ENCODE measurements around the gene FARS2. TPM values are rescaled to one million over a fixed set of nuclear protein-coding genes. Genes with fewer than 3 reads are reported as not detected.

The FARS2 gene
- total RNA-seq, 1 experiment from 2014 or later: 15.0 TPM

- CTCF ChIA-PET: interaction anchor here (1.0 to 2.2 kb wide), 2 partner anchors 16 to 258 kb away, joined by 4 to 16 read pairs; no protein-coding TSS in a partner anchor
- peaks cover 31% of the 10 kb centered on the region for H3K4me1 Mint-ChIP-seq
These were observed 467.7 kb downstream of the FARS2 start for GRCh38 chr6:5729080-5729434.

GRCh38 chr6:5729813-5730517 is 468.7 kb downstream of the FARS2 start:
- no peak overlapping the region for H3K4me3 Mint-ChIP-seq

More at GRCh38 chr6:5729080-5729434, 467.7 kb downstream of the FARS2 start:
- Mint-ChIP-seq H3K9me3 (no peaks in the 10 kb centered on the region), H3K27ac (peak overlapping the region; percentile 38; the same call in 1 of the 2 replicates), H3K27me3 (ENCODE audit: low read depth) (no peaks in the 10 kb centered on the region), H3K4me3 (no peak overlapping the region), H3K36me3 (no peaks in the 10 kb centered on the region)
- ATAC-seq (peak; percentile 19; the same call in 1 of the 2 replicates), DNase-seq (ENCODE audit: low spot score) (no peak)
- TF ChIP-seq AR (CRISPR knock-in tag; IDR thresholded peaks at IDR 0.05): no peak
- POLR2A ChIA-PET: no interaction called here

GRCh38 chr6:5730585-5731263 is 469.4 kb downstream of the FARS2 start:
- no peaks in the 10 kb centered on the region for H3K36me3 Mint-ChIP-seq
- H3K4me1 Mint-ChIP-seq: peaks cover 25% of the 10 kb centered on the region
- no peak for DNase-seq (ENCODE audit: low spot score)
- H3K4me3 Mint-ChIP-seq: no peak overlapping the region
- POLR2A ChIA-PET: no interaction called here
- ATAC-seq: no peak
- TF ChIP-seq USF2 (CRISPR knock-in tag; IDR thresholded peaks at IDR 0.05) (no peak), ZNF263 (CRISPR knock-in tag; IDR thresholded peaks at IDR 0.05; ENCODE audit: low read depth) (no peak), ZNF671 (CRISPR knock-in tag; IDR thresholded peaks at IDR 0.05) (no peak), ZNF281 (CRISPR knock-in tag; IDR thresholded peaks at IDR 0.05) (no peak), ESRRA (CRISPR knock-in tag; IDR thresholded peaks at IDR 0.05; ENCODE audit: borderline replicate concordance) (no peak), GABPB1 (CRISPR knock-in tag; IDR thresholded peaks at IDR 0.05) (no peak)
- no peaks in the 10 kb centered on the region for H3K27me3 Mint-ChIP-seq (ENCODE audit: low read depth)
- H3K9me3 Mint-ChIP-seq: no peaks in the 10 kb centered on the region
- H3K27ac Mint-ChIP-seq: no peak overlapping the region
- CTCF ChIA-PET: no interaction called here

More at GRCh38 chr6:5729813-5730517, 468.7 kb downstream of the FARS2 start:
- H3K4me1 Mint-ChIP-seq: peaks cover 25% of the 10 kb centered on the region
- no peak for TF ChIP-seq MAX (CRISPR knock-in tag; IDR thresholded peaks at IDR 0.05)
- no peak for TF ChIP-seq SP1 (CRISPR knock-in tag; conservative IDR thresholded peaks at IDR 0.05)
- TF ChIP-seq AFF4 (CRISPR knock-in tag; IDR thresholded peaks at IDR 0.05; ENCODE audit: borderline replicate concordance): no peak
- no peak for TF ChIP-seq IRF1 (CRISPR knock-in tag; IDR thresholded peaks at IDR 0.05)
- no peak for TF ChIP-seq GRHL2 (CRISPR knock-in tag; IDR thresholded peaks at IDR 0.05; ENCODE audit: insufficient replicate concordance, severe bottlenecking)
- TF ChIP-seq GTF2I (CRISPR knock-in tag; conservative IDR thresholded peaks at IDR 0.05): no peak
- no peak for TF ChIP-seq SOX15 (CRISPR knock-in tag; IDR thresholded peaks at IDR 0.05)
- no peaks in the 10 kb centered on the region for H3K9me3 Mint-ChIP-seq
- H3K27ac Mint-ChIP-seq: no peak overlapping the region
- ATAC-seq (peak; percentile 44), DNase-seq (ENCODE audit: low spot score) (no peak)
- no peaks in the 10 kb centered on the region for H3K27me3 Mint-ChIP-seq (ENCODE audit: low read depth)
- ChIA-PET POLR2A (no interaction called here), CTCF (interaction anchor here (2.2 kb wide), 1 partner anchor 259 kb away, joined by 16 read pairs; no protein-coding TSS in a partner anchor)
- no peaks in the 10 kb centered on the region for H3K36me3 Mint-ChIP-seq

Data from WTC11 (cell line).